ENCODE data around the gene LENG1.

GRCh38 chr19:54105796-54106195, 53.7 kb downstream of the LENG1 start:
- TF ChIP-seq CTCF (IDR thresholded peaks at IDR 0.05 in 2 of 3, conservative IDR thresholded peaks at IDR 0.05 in 1 of 3; ENCODE audit: borderline replicate concordance in 1 of 3, insufficient read depth in 1 of 3, low read depth in 2 of 3, low read length in 2 of 3) (no peak), ZNF274 (IDR thresholded peaks at IDR 0.05; ENCODE audit: low read depth, low read length) (no peak), POLR2AphosphoS5 (IDR thresholded peaks at IDR 0.05; ENCODE audit: low read depth, low read length) (no peak)

Data from HCT116 (cell line).